HEK293 (cell line): ENCODE measurements around the gene S100A7.

Experiments used
- BCL11A ChIP-seq: fragments of 450-650 bp; formaldehyde crosslinking; IDR thresholded peaks from 2 replicates; pipeline ENCODE4 v1.5.1; 2016; ENCODE audit warnings: low read depth, missing biosample characterization, missing genetic modification characterization
- BCL11B ChIP-seq: fragments of 450-650 bp; formaldehyde crosslinking; IDR thresholded peaks from 2 replicates; pipeline ENCODE4 v1.5.1; 2016; ENCODE audit warnings: low read depth, missing biosample characterization, missing genetic modification characterization
- FEZF1 ChIP-seq: fragments of 450-650 bp; formaldehyde crosslinking; IDR thresholded peaks from 2 replicates; pipeline ENCODE4 v1.5.1; 2016; ENCODE audit warnings: missing biosample characterization, missing genetic modification characterization
- GFI1B ChIP-seq: fragments of 450-650 bp; formaldehyde crosslinking; IDR thresholded peaks from 2 replicates; pipeline ENCODE4 v1.5.1; 2016; ENCODE audit warnings: missing biosample characterization, missing genetic modification characterization
- GLIS1 ChIP-seq: fragments of 450-650 bp; formaldehyde crosslinking; IDR thresholded peaks from 2 replicates; pipeline ENCODE4 v1.5.1; 2016; ENCODE audit warnings: missing biosample characterization, missing genetic modification characterization
- GLIS2 ChIP-seq: fragments of 450-650 bp; formaldehyde crosslinking; IDR thresholded peaks from 2 replicates; pipeline ENCODE4 v1.5.1; 2016; ENCODE audit warnings: missing biosample characterization, missing genetic modification characterization
- HOXD13 ChIP-seq: sonication (generic); formaldehyde crosslinking; IDR thresholded peaks from 2 replicates; pipeline ENCODE4 v1.8.0; 2022; ENCODE audit warnings: missing genetic modification reagents, borderline replicate concordance
- KLF1 ChIP-seq: fragments of 450-650 bp; formaldehyde crosslinking; IDR thresholded peaks from 2 replicates; pipeline ENCODE4 v1.5.1; 2016; ENCODE audit warnings: missing biosample characterization, missing genetic modification characterization
- KLF16 ChIP-seq: fragments of 450-650 bp; formaldehyde crosslinking; IDR thresholded peaks from 2 replicates; pipeline ENCODE4 v1.5.1; 2017; ENCODE audit warnings: missing biosample characterization, missing genetic modification characterization
- KLF7 ChIP-seq: fragments of 450-650 bp; formaldehyde crosslinking; IDR thresholded peaks from 2 replicates; pipeline ENCODE4 v1.5.1; 2016; ENCODE audit warnings: missing biosample characterization, missing genetic modification characterization, borderline replicate concordance
- SCRT1 ChIP-seq: fragments of 450-650 bp; formaldehyde crosslinking; IDR thresholded peaks from 2 replicates; pipeline ENCODE4 v1.5.1; 2016; ENCODE audit warnings: missing biosample characterization, missing genetic modification characterization, borderline replicate concordance
- SETDB1 ChIP-seq: IDR thresholded peaks from one replicate; pipeline ENCODE4 v1.6.1; 2017; ENCODE audit warnings: mild to moderate bottlenecking, low read length, moderate library complexity, mixed read lengths; ENCODE audit not compliant: insufficient read length
- WT1 ChIP-seq: fragments of 450-650 bp; formaldehyde crosslinking; IDR thresholded peaks from 2 replicates; pipeline ENCODE4 v1.5.1; 2016; ENCODE audit warnings: missing biosample characterization, missing genetic modification characterization
- ZBTB21 ChIP-seq: fragments of 450-650 bp; formaldehyde crosslinking; IDR thresholded peaks from 2 replicates; pipeline ENCODE4 v1.5.1; 2017; ENCODE audit warnings: missing biosample characterization, missing genetic modification characterization
- ZFP41 ChIP-seq: fragments of 450-650 bp; formaldehyde crosslinking; IDR thresholded peaks from 2 replicates; pipeline ENCODE4 v1.5.1; 2016; ENCODE audit warnings: missing biosample characterization, missing genetic modification characterization, borderline replicate concordance
- ZNF114 ChIP-seq: fragments of 450-650 bp; formaldehyde crosslinking; IDR thresholded peaks from 2 replicates; pipeline ENCODE4 v1.5.0; 2017; ENCODE audit warnings: missing biosample characterization, missing genetic modification characterization
- ZNF138 ChIP-seq: fragments of 450-650 bp; formaldehyde crosslinking; IDR thresholded peaks from 2 replicates; pipeline ENCODE4 v1.5.1; 2016; ENCODE audit warnings: missing biosample characterization, missing genetic modification characterization, borderline replicate concordance
- ZNF148 ChIP-seq: fragments of 450-650 bp; formaldehyde crosslinking; IDR thresholded peaks from 2 replicates; pipeline ENCODE4 v1.5.0; 2017; ENCODE audit warnings: missing biosample characterization, missing genetic modification characterization, borderline replicate concordance
- ZNF184 ChIP-seq: fragments of 450-650 bp; IDR thresholded peaks from 2 replicates; pipeline ENCODE4 v1.5.1; 2018; ENCODE audit warnings: missing biosample characterization, mild to moderate bottlenecking, missing genetic modification characterization
- ZNF202 ChIP-seq: fragments of 450-650 bp; formaldehyde crosslinking; IDR thresholded peaks from 2 replicates; pipeline ENCODE4 v1.5.1; 2016; ENCODE audit warnings: missing biosample characterization, missing genetic modification characterization, borderline replicate concordance
- ZNF239 ChIP-seq: fragments of 450-650 bp; formaldehyde crosslinking; IDR thresholded peaks from 2 replicates; pipeline ENCODE4 v1.5.1; 2016; ENCODE audit warnings: missing biosample characterization, missing genetic modification characterization
- ZNF362 ChIP-seq: fragments of 450-650 bp; formaldehyde crosslinking; IDR thresholded peaks from 2 replicates; pipeline ENCODE4 v1.5.1; 2016; ENCODE audit warnings: missing biosample characterization, missing genetic modification characterization
- ZNF416 ChIP-seq: fragments of 450-650 bp; formaldehyde crosslinking; IDR thresholded peaks from 2 replicates; pipeline ENCODE4 v1.5.1; 2016; ENCODE audit warnings: missing biosample characterization, missing genetic modification characterization
- ZNF48 ChIP-seq: fragments of 450-650 bp; formaldehyde crosslinking; IDR thresholded peaks from 2 replicates; pipeline ENCODE4 v1.5.1; 2016; ENCODE audit warnings: missing biosample characterization, missing genetic modification characterization
- ZNF596 ChIP-seq: fragments of 450-650 bp; IDR thresholded peaks from 2 replicates; pipeline ENCODE4 v1.5.0; 2018; ENCODE audit warnings: missing biosample characterization, mild to moderate bottlenecking, missing genetic modification characterization, moderate library complexity
- ZNF621 ChIP-seq: fragments of 450-650 bp; formaldehyde crosslinking; IDR thresholded peaks from 2 replicates; pipeline ENCODE4 v1.5.1; 2017; ENCODE audit warnings: missing biosample characterization, missing genetic modification characterization
- ZNF629 ChIP-seq: fragments of 450-650 bp; formaldehyde crosslinking; IDR thresholded peaks from 2 replicates; pipeline ENCODE4 v1.5.1; 2017; ENCODE audit warnings: missing biosample characterization, missing genetic modification characterization
- ZNF776 ChIP-seq: fragments of 450-650 bp; formaldehyde crosslinking; IDR thresholded peaks from 2 replicates; pipeline ENCODE4 v1.5.0; 2017; ENCODE audit warnings: missing biosample characterization, missing genetic modification characterization, borderline replicate concordance
- ZSCAN23 ChIP-seq: fragments of 450-650 bp; formaldehyde crosslinking; IDR thresholded peaks from 2 replicates; pipeline ENCODE4 v1.5.1; 2016; ENCODE audit warnings: missing biosample characterization, missing genetic modification characterization
- TF ChIP-seq, protein P1 (sequence below): fragments of 450-650 bp; formaldehyde crosslinking; IDR thresholded peaks from 2 replicates; pipeline ENCODE4 v1.5.1; 2016; ENCODE audit warnings: missing biosample characterization, missing genetic modification characterization
- TF ChIP-seq, protein P2 (sequence below): fragments of 450-650 bp; formaldehyde crosslinking; IDR thresholded peaks from 2 replicates; pipeline ENCODE4 v1.5.1; 2016; ENCODE audit warnings: missing biosample characterization, missing genetic modification characterization

Gene S100A7

GRCh38 chr1:153490272-153491051 lies 30.0 kb upstream of the S100A7 start (continued):
- TF ChIP-seq, protein P1, sequence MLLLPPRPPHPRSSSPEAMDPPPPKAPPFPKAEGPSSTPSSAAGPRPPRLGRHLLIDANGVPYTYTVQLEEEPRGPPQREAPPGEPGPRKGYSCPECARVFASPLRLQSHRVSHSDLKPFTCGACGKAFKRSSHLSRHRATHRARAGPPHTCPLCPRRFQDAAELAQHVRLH (tag by site-specific recombination), result peak; percentile 62; the same call in 1 of the 2 replicates
- TF ChIP-seq ZNF362 (tag by site-specific recombination) (peak; percentile 56; the same call in 1 of the 2 replicates), ZNF184 (tag by site-specific recombination) (peak; percentile 83), ZNF202 (tag by site-specific recombination) (no peak), HOXD13 (no peak), SCRT1 (tag by site-specific recombination) (peak; percentile 89), ZFP41 (tag by site-specific recombination) (no peak), ZNF596 (tag by site-specific recombination) (no peak), GFI1B (tag by site-specific recombination) (peak; percentile 99), ZNF114 (tag by site-specific recombination) (no peak), ZNF138 (tag by site-specific recombination) (no peak), KLF7 (tag by site-specific recombination) (no peak), SETDB1 (no peak), BCL11B (tag by site-specific recombination) (no peak), GLIS2 (no peak), FEZF1 (tag by site-specific recombination) (peak; percentile 70), ZSCAN23 (peak; percentile 83), BCL11A (tag by site-specific recombination) (peak; percentile 74), WT1 (tag by site-specific recombination) (peak; percentile 44; the same call in 1 of the 2 replicates), ZNF239 (tag by site-specific recombination) (no peak), GLIS1 (tag by site-specific recombination) (peak; percentile 62), ZNF621 (tag by site-specific recombination) (no peak), ZNF148 (tag by site-specific recombination) (no peak), ZBTB21 (tag by site-specific recombination) (peak; percentile 98), KLF16 (tag by site-specific recombination) (no peak), ZNF629 (tag by site-specific recombination) (peak; percentile 99), ZNF776 (tag by site-specific recombination) (no peak), ZNF48 (no peak), ZNF416 (tag by site-specific recombination) (no peak), KLF1 (tag by site-specific recombination) (peak; percentile 49; the same call in 1 of the 2 replicates)
- TF ChIP-seq, protein P2, sequence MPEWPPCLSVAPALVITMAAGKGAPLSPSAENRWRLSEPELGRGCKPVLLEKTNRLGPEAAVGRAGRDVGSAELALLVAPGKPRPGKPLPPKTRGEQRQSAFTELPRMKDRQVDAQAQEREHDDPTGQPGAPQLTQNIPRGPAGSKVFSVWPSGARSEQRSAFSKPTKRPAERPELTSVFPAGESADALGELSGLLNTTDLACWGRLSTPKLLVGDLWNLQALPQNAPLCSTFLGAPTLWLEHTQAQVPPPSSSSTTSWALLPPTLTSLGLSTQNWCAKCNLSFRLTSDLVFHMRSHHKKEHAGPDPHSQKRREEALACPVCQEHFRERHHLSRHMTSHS (tag by site-specific recombination), result no peak
